Endothelial cell of umbilical vein (primary cell): ENCODE results near the gene OR6K3. TPM values are rescaled to one million over a fixed set of nuclear protein-coding genes. Genes with fewer than 3 reads are reported as not detected.

Experiments
- BruUV-seq: library from RNA; stranded (reverse); fragments of 400-500 nt; replicated peaks from 2 replicates; lab custom pipeline; 2021; lab: Mats Ljungman, UMichigan
- CTCF ChIA-PET: fragments of 300-600, 350-600 bp; sonication (Branson Sonifier 250); formaldehyde crosslinking; loops from one replicate; lab custom pipeline; 2021; ENCODE audit warnings: antibody characterized with exemption, inconsistent platforms; lab: Charles Lee
- POLR2A ChIA-PET: fragments of 300-600, 350-600 bp; sonication (Branson Sonifier 250); formaldehyde crosslinking; loops from one replicate; lab custom pipeline; 2021; ENCODE audit warnings: antibody characterized with exemption, inconsistent platforms; lab: Charles Lee
- DNase-seq: peaks from one replicate; pipeline ENCODE4 v3.0.0-alpha.2; 2011; ENCODE audit warnings: low read depth, low spot score
- FAIRE-seq: peaks from 2 replicates; lab custom pipeline; 2011; peaks lifted over from hg19 to GRCh38; lab: Jason Lieb, UNC
- H2AFZ ChIP-seq: 2 replicates; pipeline ENCODE4 v1.6.0; 2012; ENCODE audit warnings: low read depth, low read length, control low read depth, inconsistent platforms
- H3K27ac ChIP-seq: 2 replicates; pipeline ENCODE4 v1.5.1; 2011; ENCODE audit warnings: low read depth, mild to moderate bottlenecking, control low read depth, low read length, moderate library complexity; ENCODE audit not compliant: insufficient read depth
- H3K27me3 ChIP-seq, 2 experiments: 2 replicates each; pipeline versions ENCODE4 v1.6.0 to v1.6.1; 2011; ENCODE audit warnings: low read length in 2 of 2, mixed read lengths in 1 of 2; ENCODE audit not compliant: control insufficient read depth in 2 of 2, insufficient read depth in 2 of 2
- H3K36me3 ChIP-seq, 2 experiments: 2 replicates in 1 of 2; 3 replicates in 1 of 2; pipeline ENCODE4 v1.5.1; 2011; ENCODE audit warnings: low read length in 2 of 2, mild to moderate bottlenecking in 1 of 2, moderate library complexity in 1 of 2; ENCODE audit not compliant: control insufficient read depth in 2 of 2, insufficient read depth in 2 of 2; ENCODE audit errors: extremely low read depth in 1 of 2
- H3K4me1 ChIP-seq: 3 replicates; pipeline ENCODE4 v1.5.1; 2011; ENCODE audit warnings: mild to moderate bottlenecking, low read length; ENCODE audit not compliant: control insufficient read depth, insufficient read depth; ENCODE audit errors: extremely low read depth
- H3K4me2 ChIP-seq: 2 replicates; pipeline ENCODE4 v1.6.1; 2011; ENCODE audit warnings: low read length, control low read depth, mixed read lengths; ENCODE audit not compliant: insufficient read depth
- H3K4me3 ChIP-seq, 3 experiments: fragments of 200-600 bp in 1 of 3; sonication (generic), shearing (Covaris generic) in 1 of 3; replicated peaks in 1 of 3; 2 replicates each; pipeline ENCODE4 v1.5.1; 2011 to 2016; ENCODE audit warnings: control low read depth in 3 of 3, low read length in 3 of 3, mild to moderate bottlenecking in 2 of 3, inconsistent platforms in 1 of 3, low read depth in 1 of 3, moderate library complexity in 1 of 3; ENCODE audit not compliant: insufficient read depth in 1 of 3
- H3K79me2 ChIP-seq: 2 replicates; pipeline ENCODE4 v1.6.0; 2012; ENCODE audit warnings: low read length, inconsistent platforms; ENCODE audit not compliant: control insufficient read depth, insufficient read depth
- H3K9ac ChIP-seq: replicated peaks from 2 replicates; pipeline ENCODE3; 2011; ENCODE audit warnings: low read length, control low read depth; ENCODE audit not compliant: insufficient read depth; ENCODE audit errors: extremely low read depth
- H3K9me1 ChIP-seq: replicated peaks from 3 replicates; pipeline ENCODE4 v1.6.0; 2011; ENCODE audit warnings: mild to moderate bottlenecking, low read length; ENCODE audit not compliant: control insufficient read depth, insufficient read depth; ENCODE audit errors: extremely low read depth
- H3K9me3 ChIP-seq: replicated peaks from 2 replicates; pipeline ENCODE4 v1.5.1; 2012; ENCODE audit warnings: low read length, inconsistent platforms; ENCODE audit not compliant: control insufficient read depth, insufficient read depth
- H4K20me1 ChIP-seq: replicated peaks from 2 replicates; pipeline ENCODE3; 2011; ENCODE audit warnings: mild to moderate bottlenecking, low read length; ENCODE audit not compliant: control insufficient read depth, insufficient read depth; ENCODE audit errors: extremely low read depth
- EZH2 ChIP-seq: IDR thresholded peaks from 2 replicates; pipeline ENCODE4 v1.6.1; 2012; ENCODE audit warnings: borderline replicate concordance, low read depth, mild to moderate bottlenecking, moderate library complexity, low read length, inconsistent platforms; ENCODE audit not compliant: severe bottlenecking
- FOS ChIP-seq: IDR thresholded peaks from 2 replicates; pipeline ENCODE4 v1.6.1; 2011; ENCODE audit warnings: mild to moderate bottlenecking, low read length, moderate library complexity, borderline replicate concordance; ENCODE audit not compliant: insufficient read depth
- GATA2 ChIP-seq: IDR thresholded peaks from 2 replicates; pipeline ENCODE4 v1.7.0; 2011; ENCODE audit warnings: low read depth, mild to moderate bottlenecking, moderate library complexity, mixed read lengths, low read length; ENCODE audit not compliant: insufficient read length, insufficient read depth
- JUN ChIP-seq: IDR thresholded peaks from 2 replicates; pipeline ENCODE4 v1.6.1; 2011; ENCODE audit warnings: borderline replicate concordance, low read depth; ENCODE audit not compliant: insufficient read length, insufficient read depth
- MYC ChIP-seq: IDR thresholded peaks from one replicate; pipeline ENCODE4 v1.6.1; 2011; ENCODE audit warnings: mild to moderate bottlenecking, low read depth, low read length
- POLR2A ChIP-seq: IDR thresholded peaks from 2 replicates; pipeline ENCODE4 v1.6.1; 2012; ENCODE audit warnings: low read depth, mild to moderate bottlenecking, control low read depth, low read length
- POLR2AphosphoS5 ChIP-seq: IDR thresholded peaks from 2 replicates; pipeline ENCODE4 v1.6.1; 2012; ENCODE audit warnings: low read depth, mild to moderate bottlenecking, control low read depth, low read length, moderate library complexity; ENCODE audit not compliant: insufficient read depth
- dilution Hi-C: fragments of 300-500 bp; cut with MboI; formaldehyde crosslinking; loops from one replicate; pipeline ENCODE4 v1.15.0; 2019; ENCODE audit warnings: low sequenced_read_pairs; ENCODE audit not compliant: extremely low pct_ligation_motif_present
- intact Hi-C: fragments of 100-400 bp; cut with micrococcal nuclease; formaldehyde crosslinking; loops from one replicate; pipeline ENCODE4 v1.10.0; 2022
- polyA plus RNA-seq, 4 experiments: library from polyadenylated mRNA; depleted of rRNA in 3 of 4; stranded (reverse) in 3 of 4; unstranded in 1 of 4; fragments of >200 nt; gene quantifications; 2 replicates each; pipeline versions ENCODE4 v1.2.1 to v1.2.3, GENCODE V29; 2011 to 2012; ENCODE audit warnings: missing spikeins in 1 of 4
- total RNA-seq: library from RNA; stranded (reverse); gene quantifications from 2 replicates; pipeline ENCODE4 v1.2.3, GENCODE V29; 2021
- TF ChIP-seq, protein P1 (sequence below): IDR thresholded peaks from 2 replicates; pipeline ENCODE4 v1.6.1; 2011; ENCODE audit not compliant: insufficient read depth, insufficient read length
- TF ChIP-seq, protein P2 (sequence below), 2 donors: IDR thresholded peaks; 1 replicate in 1 of 2; 2 replicates in 1 of 2; pipeline ENCODE4 v1.5.1; 2011; ENCODE audit warnings: low read length in 2 of 2, mild to moderate bottlenecking in 2 of 2, moderate library complexity in 2 of 2, control low read depth in 1 of 2, inconsistent platforms in 1 of 2, low read depth in 1 of 2; ENCODE audit not compliant: insufficient read depth in 1 of 2; ENCODE audit errors: extremely low read depth in 1 of 2

The OR6K3 gene
- total and polyA plus RNA-seq, 2 donors (not counting 3 experiments of a cell fraction or from before 2014, with no cell fraction given): not detected

DNA sequence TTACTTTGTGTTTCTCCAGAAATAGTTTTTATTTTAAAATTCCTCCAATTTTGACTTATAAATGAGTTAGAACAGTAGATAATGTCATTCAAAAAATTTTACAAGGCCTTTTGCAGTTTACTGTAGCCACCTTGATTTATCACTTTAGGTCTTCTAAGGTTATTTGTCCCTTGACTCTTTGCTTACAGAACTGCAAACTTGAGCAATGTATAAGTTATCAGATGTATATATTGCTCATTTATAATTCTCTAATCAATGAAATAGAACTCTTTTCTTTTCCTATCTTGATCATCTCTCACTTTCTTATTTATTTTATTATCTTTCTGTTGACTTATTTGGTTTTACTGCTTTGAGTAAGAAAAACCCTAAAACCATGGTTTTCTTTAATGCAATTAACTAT is 28.2 kb downstream of the OR6K3 start:
- Histone ChIP-seq H3K4me3 (no peak overlapping the region), H3K4me1 (no peaks in the 10 kb centered on the region), H3K9me3 (no peaks in the 10 kb centered on the region), H3K27ac (no peak overlapping the region), H3K79me2 (no peaks in the 10 kb centered on the region), H3K4me2 (no peak overlapping the region), H2AFZ (no peak overlapping the region), H3K9me1 (no peaks in the 10 kb centered on the region), H3K36me3 (no peaks in the 10 kb centered on the region), H4K20me1 (no peaks in the 10 kb centered on the region), H3K27me3 (no peaks in the 10 kb centered on the region), H3K9ac (no peak overlapping the region)
- intact Hi-C loops: no loop called here
- BruUV-seq: no TSS peak
- FAIRE-seq: no peak
- no peak for DNase-seq
- dilution Hi-C loops: no loop called here
- ChIA-PET CTCF (no interaction called here), POLR2A (no interaction called here)
- TF ChIP-seq, protein P1, sequence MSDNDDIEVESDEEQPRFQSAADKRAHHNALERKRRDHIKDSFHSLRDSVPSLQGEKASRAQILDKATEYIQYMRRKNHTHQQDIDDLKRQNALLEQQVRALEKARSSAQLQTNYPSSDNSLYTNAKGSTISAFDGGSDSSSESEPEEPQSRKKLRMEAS: no peak
- TF ChIP-seq GATA2: no peak
- TF ChIP-seq MYC: no peak
- TF ChIP-seq, protein P2, sequence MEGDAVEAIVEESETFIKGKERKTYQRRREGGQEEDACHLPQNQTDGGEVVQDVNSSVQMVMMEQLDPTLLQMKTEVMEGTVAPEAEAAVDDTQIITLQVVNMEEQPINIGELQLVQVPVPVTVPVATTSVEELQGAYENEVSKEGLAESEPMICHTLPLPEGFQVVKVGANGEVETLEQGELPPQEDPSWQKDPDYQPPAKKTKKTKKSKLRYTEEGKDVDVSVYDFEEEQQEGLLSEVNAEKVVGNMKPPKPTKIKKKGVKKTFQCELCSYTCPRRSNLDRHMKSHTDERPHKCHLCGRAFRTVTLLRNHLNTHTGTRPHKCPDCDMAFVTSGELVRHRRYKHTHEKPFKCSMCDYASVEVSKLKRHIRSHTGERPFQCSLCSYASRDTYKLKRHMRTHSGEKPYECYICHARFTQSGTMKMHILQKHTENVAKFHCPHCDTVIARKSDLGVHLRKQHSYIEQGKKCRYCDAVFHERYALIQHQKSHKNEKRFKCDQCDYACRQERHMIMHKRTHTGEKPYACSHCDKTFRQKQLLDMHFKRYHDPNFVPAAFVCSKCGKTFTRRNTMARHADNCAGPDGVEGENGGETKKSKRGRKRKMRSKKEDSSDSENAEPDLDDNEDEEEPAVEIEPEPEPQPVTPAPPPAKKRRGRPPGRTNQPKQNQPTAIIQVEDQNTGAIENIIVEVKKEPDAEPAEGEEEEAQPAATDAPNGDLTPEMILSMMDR (IDR thresholded peaks at IDR 0.05; ENCODE audit: extremely low read depth in 1 of 2, insufficient read depth in 1 of 2, low read depth in 1 of 2, low read length in 2 of 2): no peak
- no peak for TF ChIP-seq JUN
- TF ChIP-seq FOS: no peak
- TF ChIP-seq POLR2AphosphoS5: no peak
- TF ChIP-seq POLR2A: no peak
- TF ChIP-seq EZH2: no peak
